ENCODE results near the gene CYP4F22.

DNA sequence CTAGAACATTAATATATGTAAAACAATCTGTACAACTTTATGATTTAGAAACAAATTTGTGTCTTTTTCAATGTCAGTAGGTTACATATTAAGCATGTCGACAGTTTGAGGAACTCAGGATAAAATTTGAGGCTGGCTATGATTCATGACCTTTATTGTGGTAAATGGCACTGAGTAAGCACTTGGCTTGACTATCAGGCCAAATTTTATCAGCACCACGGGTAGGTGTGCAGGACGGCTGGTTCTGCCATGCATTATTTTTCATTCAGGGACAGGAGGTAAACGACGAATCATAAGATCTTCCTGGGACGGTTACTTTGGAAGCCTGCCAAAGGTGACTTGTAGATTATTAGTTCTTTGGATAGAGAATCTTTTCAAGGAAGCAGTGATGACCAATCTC is 86.7 kb downstream of the CYP4F22 start:
- TF ChIP-seq GATA3 (IDR thresholded peaks at IDR 0.05; ENCODE audit: low read depth, low read length) (no peak), GATA2 (IDR thresholded peaks at IDR 0.05; ENCODE audit: low read depth, low read length) (no peak)
